ENCODE results near the gene ZDHHC20.

DNA sequence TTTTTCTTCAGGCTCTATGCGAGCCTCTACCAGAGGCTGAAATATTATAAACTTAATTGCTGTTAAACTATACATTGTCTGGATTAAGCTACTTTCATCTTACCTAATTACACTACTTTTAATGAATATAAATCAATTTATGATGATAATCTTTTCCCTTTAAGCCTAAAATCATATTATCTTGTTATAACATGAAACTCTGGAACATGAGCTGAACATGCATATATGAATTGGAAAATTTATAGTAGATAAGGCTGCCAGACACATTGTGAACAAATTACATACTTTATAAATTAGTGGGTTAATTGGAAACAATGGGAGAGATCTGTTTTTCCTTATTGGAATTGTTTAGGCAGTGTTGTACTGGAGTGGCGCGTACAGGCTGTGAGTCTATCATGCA is 45.3 kb upstream of the ZDHHC20 start:
- TF ChIP-seq RAD51 (IDR thresholded peaks at IDR 0.05): no peak
- TF ChIP-seq, protein P1, sequence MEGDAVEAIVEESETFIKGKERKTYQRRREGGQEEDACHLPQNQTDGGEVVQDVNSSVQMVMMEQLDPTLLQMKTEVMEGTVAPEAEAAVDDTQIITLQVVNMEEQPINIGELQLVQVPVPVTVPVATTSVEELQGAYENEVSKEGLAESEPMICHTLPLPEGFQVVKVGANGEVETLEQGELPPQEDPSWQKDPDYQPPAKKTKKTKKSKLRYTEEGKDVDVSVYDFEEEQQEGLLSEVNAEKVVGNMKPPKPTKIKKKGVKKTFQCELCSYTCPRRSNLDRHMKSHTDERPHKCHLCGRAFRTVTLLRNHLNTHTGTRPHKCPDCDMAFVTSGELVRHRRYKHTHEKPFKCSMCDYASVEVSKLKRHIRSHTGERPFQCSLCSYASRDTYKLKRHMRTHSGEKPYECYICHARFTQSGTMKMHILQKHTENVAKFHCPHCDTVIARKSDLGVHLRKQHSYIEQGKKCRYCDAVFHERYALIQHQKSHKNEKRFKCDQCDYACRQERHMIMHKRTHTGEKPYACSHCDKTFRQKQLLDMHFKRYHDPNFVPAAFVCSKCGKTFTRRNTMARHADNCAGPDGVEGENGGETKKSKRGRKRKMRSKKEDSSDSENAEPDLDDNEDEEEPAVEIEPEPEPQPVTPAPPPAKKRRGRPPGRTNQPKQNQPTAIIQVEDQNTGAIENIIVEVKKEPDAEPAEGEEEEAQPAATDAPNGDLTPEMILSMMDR (IDR thresholded peaks at IDR 0.05 in 2 of 3, conservative IDR thresholded peaks at IDR 0.05 in 1 of 3; ENCODE audit: control insufficient read depth in 2 of 3, extremely low read depth in 1 of 3, insufficient read depth in 1 of 3, low read depth in 3 of 3, low read length in 3 of 3): no peak
- no peak for TF ChIP-seq NFYA (IDR thresholded peaks at IDR 0.05; ENCODE audit: borderline replicate concordance, low read depth, low read length)
- TF ChIP-seq POLR2A (IDR thresholded peaks at IDR 0.05; ENCODE audit: low read depth, low read length): no peak
- no peak for TF ChIP-seq BHLHE40 (IDR thresholded peaks at IDR 0.05; ENCODE audit: borderline replicate concordance in 1 of 2, low read depth in 2 of 2, low read length in 1 of 2)
